ENCODE measurements around the gene OBP2A. TPM values are rescaled to one million over a fixed set of nuclear protein-coding genes. Genes with fewer than 3 reads are reported as not detected.

Gene OBP2A
- polyA plus RNA-seq, 1 experiment, result not detected

GRCh38 chr9:135555203-135555602 is 9.3 kb downstream of the OBP2A start:
- H3K27ac ChIP-seq (ENCODE audit: low read depth, low read length), result no peak overlapping the region
- CTCF ChIA-PET, result no interaction called here
- POLR2A ChIA-PET, result no interaction called here
- TF ChIP-seq, protein P1, sequence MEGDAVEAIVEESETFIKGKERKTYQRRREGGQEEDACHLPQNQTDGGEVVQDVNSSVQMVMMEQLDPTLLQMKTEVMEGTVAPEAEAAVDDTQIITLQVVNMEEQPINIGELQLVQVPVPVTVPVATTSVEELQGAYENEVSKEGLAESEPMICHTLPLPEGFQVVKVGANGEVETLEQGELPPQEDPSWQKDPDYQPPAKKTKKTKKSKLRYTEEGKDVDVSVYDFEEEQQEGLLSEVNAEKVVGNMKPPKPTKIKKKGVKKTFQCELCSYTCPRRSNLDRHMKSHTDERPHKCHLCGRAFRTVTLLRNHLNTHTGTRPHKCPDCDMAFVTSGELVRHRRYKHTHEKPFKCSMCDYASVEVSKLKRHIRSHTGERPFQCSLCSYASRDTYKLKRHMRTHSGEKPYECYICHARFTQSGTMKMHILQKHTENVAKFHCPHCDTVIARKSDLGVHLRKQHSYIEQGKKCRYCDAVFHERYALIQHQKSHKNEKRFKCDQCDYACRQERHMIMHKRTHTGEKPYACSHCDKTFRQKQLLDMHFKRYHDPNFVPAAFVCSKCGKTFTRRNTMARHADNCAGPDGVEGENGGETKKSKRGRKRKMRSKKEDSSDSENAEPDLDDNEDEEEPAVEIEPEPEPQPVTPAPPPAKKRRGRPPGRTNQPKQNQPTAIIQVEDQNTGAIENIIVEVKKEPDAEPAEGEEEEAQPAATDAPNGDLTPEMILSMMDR (IDR thresholded peaks at IDR 0.05; ENCODE audit: low read depth, low read length), result no peak
- no peak for DNase-seq (ENCODE audit: low read depth, low spot score)
- peaks cover 5% of the 10 kb centered on the region; the same call in 1 of the 2 replicates for H3K9me3 ChIP-seq (ENCODE audit: control insufficient read depth, insufficient read depth, low read length)
- no peak overlapping the region for H3K4me3 ChIP-seq (ENCODE audit: low read depth, low read length)
- H3K27me3 ChIP-seq (ENCODE audit: control insufficient read depth, insufficient read depth, low read length), result no peaks in the 10 kb centered on the region

- H3K27ac ChIP-seq (ENCODE audit: low read depth, low read length), result no peak overlapping the region
- TF ChIP-seq, protein P1 (IDR thresholded peaks at IDR 0.05; ENCODE audit: low read depth, low read length), result no peak
- POLR2A ChIA-PET, result no interaction called here
- CTCF ChIA-PET, result no interaction called here
- H3K4me3 ChIP-seq (ENCODE audit: low read depth, low read length), result no peak overlapping the region
- no peak for DNase-seq (ENCODE audit: low read depth, low spot score)
- no peaks in the 10 kb centered on the region for H3K27me3 ChIP-seq (ENCODE audit: control insufficient read depth, insufficient read depth, low read length)
- peaks cover 5% of the 10 kb centered on the region; the same call in 1 of the 2 replicates for H3K9me3 ChIP-seq (ENCODE audit: control insufficient read depth, insufficient read depth, low read length)
Observed at GRCh38 chr9:135555910-135556309, 10.0 kb downstream of the OBP2A start.

GRCh38 chr9:135559606-135560005 is 13.7 kb downstream of the OBP2A start:
- TF ChIP-seq, protein P1 (IDR thresholded peaks at IDR 0.05; ENCODE audit: low read depth, low read length), result no peak

DNA sequence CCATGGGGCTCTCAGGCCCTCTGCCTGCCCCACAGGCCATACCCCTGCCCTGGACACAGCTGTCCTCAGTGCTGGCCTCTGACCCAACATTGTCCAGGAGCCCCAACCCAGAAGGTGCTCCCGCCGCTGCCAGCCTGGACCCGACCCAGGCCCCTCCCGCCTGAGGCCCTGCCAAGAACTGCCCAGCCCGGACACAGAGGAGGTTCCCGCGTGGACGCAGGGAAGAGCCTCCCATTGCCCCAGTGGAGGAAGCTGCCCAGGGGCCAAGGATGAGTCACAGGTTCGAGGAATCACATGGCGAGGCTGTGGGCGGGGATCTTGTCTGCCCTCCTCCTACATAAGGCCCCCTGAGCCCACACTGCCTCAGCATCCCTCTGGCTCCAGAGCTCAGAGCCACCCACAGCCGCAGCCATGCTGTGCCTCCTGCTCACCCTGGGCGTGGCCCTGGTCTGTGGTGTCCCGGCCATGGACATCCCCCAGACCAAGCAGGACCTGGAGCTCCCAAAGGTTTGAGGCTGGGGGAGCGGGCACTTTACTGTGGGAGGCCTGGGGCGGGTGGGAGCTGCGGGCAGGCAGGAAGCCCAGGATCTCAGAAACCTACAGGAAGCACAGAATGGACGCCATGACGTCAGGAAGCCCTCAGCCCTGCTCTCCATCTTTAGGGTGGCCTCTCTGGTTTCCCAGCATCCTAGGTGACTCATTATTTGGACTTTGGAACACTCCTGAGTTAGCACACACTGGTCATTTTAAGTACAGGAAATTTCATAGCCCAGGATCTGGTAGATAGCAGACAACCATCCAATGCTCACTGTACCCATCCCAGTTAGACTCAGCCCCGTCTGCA is 15.7 kb downstream of the OBP2A start, which contains the start of gene PAEP:
Gene PAEP (plus strand): TSS at position 366 of the 844 bp plus-strand sequence.
- Histone ChIP-seq H3K9me3 (ENCODE audit: control insufficient read depth, insufficient read depth, low read length) (peaks cover 35% of the 10 kb centered on the region), H3K27ac (ENCODE audit: low read depth, low read length) (no peak within 1 kb of the TSS), H3K27me3 (ENCODE audit: control insufficient read depth, insufficient read depth, low read length) (no peaks in the 10 kb centered on the region), H3K4me3 (ENCODE audit: low read depth, low read length) (no peak within 1 kb of the TSS)
- POLR2A ChIA-PET, result no interaction called here
- CTCF ChIA-PET, result no interaction called here
- TF ChIP-seq, protein P1 (IDR thresholded peaks at IDR 0.05; ENCODE audit: low read depth, low read length), result no peak
- DNase-seq (ENCODE audit: low read depth, low spot score), result no peak

More at GRCh38 chr9:135559606-135560005, 13.7 kb downstream of the OBP2A start:
- H3K9me3 ChIP-seq (ENCODE audit: control insufficient read depth, insufficient read depth, low read length), result peaks cover 27% of the 10 kb centered on the region
- H3K27me3 ChIP-seq (ENCODE audit: control insufficient read depth, insufficient read depth, low read length), result no peaks in the 10 kb centered on the region
- DNase-seq (ENCODE audit: low read depth, low spot score), result no peak
- ChIA-PET CTCF (no interaction called here), POLR2A (no interaction called here)
- no peak overlapping the region for H3K27ac ChIP-seq (ENCODE audit: low read depth, low read length)
- no peak overlapping the region for H3K4me3 ChIP-seq (ENCODE audit: low read depth, low read length)

DNA sequence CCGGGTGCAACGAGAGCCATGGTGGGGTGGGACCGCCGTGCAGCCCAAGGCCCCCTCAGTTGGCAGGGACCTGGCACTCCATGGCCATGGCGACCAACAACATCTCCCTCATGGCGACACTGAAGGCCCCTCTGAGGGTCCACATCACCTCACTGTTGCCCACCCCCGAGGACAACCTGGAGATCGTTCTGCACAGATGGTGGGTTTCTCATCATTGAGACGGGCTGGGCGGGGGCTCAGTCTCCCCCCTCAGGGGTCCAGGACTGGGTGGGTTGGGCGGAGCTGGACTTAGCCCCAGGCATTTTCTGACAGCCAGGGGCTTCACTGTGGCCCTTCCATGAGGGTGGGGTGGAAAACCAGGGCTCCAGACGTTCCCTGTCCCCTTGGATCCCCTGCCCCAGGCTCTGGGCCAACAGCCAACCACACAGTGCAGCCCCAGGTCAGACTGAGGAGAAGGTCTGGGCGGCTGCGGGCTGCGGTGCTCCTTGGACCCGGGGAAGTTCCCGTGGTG is 16.4 kb downstream of the OBP2A start:
- CTCF ChIA-PET, result no interaction called here
- DNase-seq (ENCODE audit: low read depth, low spot score), result no peak
- Histone ChIP-seq H3K4me3 (ENCODE audit: low read depth, low read length) (no peak overlapping the region), H3K9me3 (ENCODE audit: control insufficient read depth, insufficient read depth, low read length) (peaks cover 37% of the 10 kb centered on the region), H3K27me3 (ENCODE audit: control insufficient read depth, insufficient read depth, low read length) (no peaks in the 10 kb centered on the region), H3K27ac (ENCODE audit: low read depth, low read length) (no peak overlapping the region)
- POLR2A ChIA-PET, result no interaction called here
- TF ChIP-seq, protein P1 (IDR thresholded peaks at IDR 0.05; ENCODE audit: low read depth, low read length), result no peak

Measured in AG04450 (cell line).